Measurements from ENCODE around the gene FBXL16.

DNA sequence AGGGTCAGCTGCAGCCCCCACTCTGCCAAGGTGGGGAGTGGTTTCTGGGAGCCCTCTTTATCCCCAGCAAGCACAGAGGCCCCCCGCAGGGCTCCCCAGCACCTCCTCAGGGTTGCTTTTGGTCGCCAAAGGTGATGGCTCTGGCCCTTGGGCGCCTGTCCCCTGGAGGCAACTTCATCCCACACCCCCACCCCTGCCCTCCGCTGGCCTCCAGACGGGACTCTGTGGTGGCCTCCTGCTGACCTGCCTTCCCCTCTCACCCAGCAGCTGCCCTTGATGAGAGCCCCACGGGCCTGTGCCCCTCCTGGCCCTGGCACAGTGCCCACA, 45.5 kb downstream of the FBXL16 start:
- TF ChIP-seq POLR2AphosphoS5 (IDR thresholded peaks at IDR 0.05) (no peak), POLR2A (IDR thresholded peaks at IDR 0.05) (no peak)
- TF ChIP-seq, protein P1, sequence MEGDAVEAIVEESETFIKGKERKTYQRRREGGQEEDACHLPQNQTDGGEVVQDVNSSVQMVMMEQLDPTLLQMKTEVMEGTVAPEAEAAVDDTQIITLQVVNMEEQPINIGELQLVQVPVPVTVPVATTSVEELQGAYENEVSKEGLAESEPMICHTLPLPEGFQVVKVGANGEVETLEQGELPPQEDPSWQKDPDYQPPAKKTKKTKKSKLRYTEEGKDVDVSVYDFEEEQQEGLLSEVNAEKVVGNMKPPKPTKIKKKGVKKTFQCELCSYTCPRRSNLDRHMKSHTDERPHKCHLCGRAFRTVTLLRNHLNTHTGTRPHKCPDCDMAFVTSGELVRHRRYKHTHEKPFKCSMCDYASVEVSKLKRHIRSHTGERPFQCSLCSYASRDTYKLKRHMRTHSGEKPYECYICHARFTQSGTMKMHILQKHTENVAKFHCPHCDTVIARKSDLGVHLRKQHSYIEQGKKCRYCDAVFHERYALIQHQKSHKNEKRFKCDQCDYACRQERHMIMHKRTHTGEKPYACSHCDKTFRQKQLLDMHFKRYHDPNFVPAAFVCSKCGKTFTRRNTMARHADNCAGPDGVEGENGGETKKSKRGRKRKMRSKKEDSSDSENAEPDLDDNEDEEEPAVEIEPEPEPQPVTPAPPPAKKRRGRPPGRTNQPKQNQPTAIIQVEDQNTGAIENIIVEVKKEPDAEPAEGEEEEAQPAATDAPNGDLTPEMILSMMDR (IDR thresholded peaks at IDR 0.05): no peak

All from breast epithelium (tissue), 3 donors.